Fibroblast of upper back skin (primary cell): ENCODE results near the gene FUT6.
"Not testable (repeated sequence)": the region's sequence is repeated elsewhere in the genome, so short reads cannot be mapped to it uniquely, and the experiment has no call there.

Experiments used
- DNase-seq: peaks from one replicate; pipeline ENCODE4 v3.0.0-alpha.2; 2013

FUT6 gene

GRCh38 chr19:5857203-5858081 lies 17.9 kb upstream of the FUT6 start:
- DNase-seq: no peak

- DNase-seq: not testable (repeated sequence)
Observed at GRCh38 chr19:5855151-5855550, 15.6 kb upstream of the FUT6 start.

GRCh38 chr19:5854121-5854520 lies 14.6 kb upstream of the FUT6 start:
- not testable (repeated sequence) for DNase-seq

GRCh38 chr19:5851302-5851701 lies 11.8 kb upstream of the FUT6 start, which contains the start of gene FUT3:
Gene FUT3 (minus strand): TSS chr19:5851449.
- DNase-seq: no peak

GRCh38 chr19:5850743-5851293 lies 11.3 kb upstream of the FUT6 start:
- peak; percentile 76 for DNase-seq

- DNase-seq: no peak
Observed at GRCh38 chr19:5850189-5850588, 10.7 kb upstream of the FUT6 start.

- DNase-seq: not testable (repeated sequence)
Observed at GRCh38 chr19:5848621-5849020, 9.1 kb upstream of the FUT6 start.

GRCh38 chr19:5847846-5848245 lies 8.3 kb upstream of the FUT6 start:
- not testable (repeated sequence) for DNase-seq

GRCh38 chr19:5844456-5845433 lies 5.2 kb upstream of the FUT6 start:
- no peak for DNase-seq

GRCh38 chr19:5843295-5843927 lies 3.9 kb upstream of the FUT6 start:
- no peak for DNase-seq

GRCh38 chr19:5841735-5842111 lies 2.2 kb upstream of the FUT6 start:
- DNase-seq: not testable (repeated sequence)

GRCh38 chr19:5838353-5839064 lies 993 bp downstream of the FUT6 start:
- DNase-seq: no peak

- no peak for DNase-seq
Observed at GRCh38 chr19:5837761-5838352, 1.6 kb downstream of the FUT6 start.

GRCh38 chr19:5832527-5833216 lies 6.8 kb downstream of the FUT6 start:
- no peak for DNase-seq

- no peak for DNase-seq
Observed at GRCh38 chr19:5832061-5832460, 7.4 kb downstream of the FUT6 start.

- DNase-seq: no peak
Observed at GRCh38 chr19:5831159-5831558, 8.3 kb downstream of the FUT6 start.

GRCh38 chr19:5829567-5830310 lies 9.8 kb downstream of the FUT6 start:
- DNase-seq: no peak

GRCh38 chr19:5828661-5829566 lies 10.6 kb downstream of the FUT6 start:
- DNase-seq: peak; percentile 15
